ENCODE results near the gene TENT4B.
A peak's percentile ranks its signal among the peaks of the same experiment; 100 is the strongest.
"Not testable (repeated sequence)": the region's sequence is repeated elsewhere in the genome, so short reads cannot be mapped to it uniquely, and the experiment has no call there.

Gene TENT4B

DNA sequence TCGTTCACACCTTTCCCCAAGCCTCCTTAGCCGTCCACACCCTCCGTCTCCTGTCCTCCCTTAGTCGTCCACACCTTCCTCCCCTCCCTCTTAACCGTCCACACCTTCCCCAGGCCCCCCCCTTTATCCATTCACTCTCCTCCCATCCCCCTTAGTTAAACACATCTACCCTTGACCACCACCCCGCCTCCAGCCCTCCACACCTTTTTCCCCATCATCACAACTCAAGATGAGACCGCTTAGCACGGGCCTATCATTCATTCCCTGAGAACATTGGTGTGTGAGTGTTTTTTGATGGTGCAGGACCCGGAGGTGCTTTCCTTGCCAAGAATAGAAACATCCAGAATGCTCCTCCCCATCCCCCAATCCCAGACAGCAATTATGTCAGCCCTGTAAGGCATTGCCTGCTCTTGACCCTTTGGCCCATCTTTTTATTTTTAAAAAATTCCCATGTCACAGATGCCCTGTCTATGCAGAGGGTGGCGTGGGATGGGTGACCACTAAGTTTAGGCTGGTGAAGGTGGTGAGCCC, 1.4 kb downstream of the TENT4B start:
- H3K9me3 ChIP-seq (ENCODE audit: control insufficient read depth in 1 of 2, low read length in 2 of 2): no peaks in the 10 kb centered on the region
- H3K36me3 ChIP-seq (ENCODE audit: control insufficient read depth in 1 of 2, insufficient read depth in 2 of 2, low read length in 2 of 2): no peaks in the 10 kb centered on the region
- H3K27ac ChIP-seq (ENCODE audit: low read depth, low read length): peak overlapping the region; percentile 90
- peak overlapping the region; percentile 75 to 92 for H3K4me3 ChIP-seq (ENCODE audit: low read depth in 1 of 2, low read length in 2 of 2)
- no peaks in the 10 kb centered on the region for H3K27me3 ChIP-seq (ENCODE audit: control insufficient read depth in 1 of 2, insufficient read depth in 2 of 2, low read length in 2 of 2)
- peaks cover 12 to 27% of the 10 kb centered on the region in 2 donors for H3K4me1 ChIP-seq (ENCODE audit: control insufficient read depth in 1 of 2, insufficient read depth in 2 of 2, low read length in 2 of 2)
- H3K9ac ChIP-seq (ENCODE audit: low read depth in 1 of 2, low read length in 2 of 2): peak overlapping the region; percentile 93 to 98

DNA sequence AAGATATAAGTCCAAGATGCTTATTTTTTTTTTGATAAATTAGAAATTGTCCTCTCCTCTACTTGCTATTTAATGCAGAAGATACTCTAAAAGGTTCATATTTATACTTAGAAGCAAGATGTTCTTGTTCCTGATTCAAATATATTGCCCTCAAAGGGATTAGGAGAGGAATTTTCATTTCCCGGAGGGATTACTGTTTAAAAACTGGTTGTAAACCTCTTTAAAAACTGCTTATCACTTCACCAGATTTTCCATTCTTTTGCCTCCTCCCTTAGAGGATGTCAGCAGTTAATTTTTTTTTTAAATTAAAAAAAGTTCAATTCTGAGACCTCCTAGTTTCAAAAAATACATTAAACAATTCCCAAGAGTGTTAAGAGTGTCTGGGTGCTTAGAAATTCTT, 2.8 kb downstream of the TENT4B start:
- H3K27ac ChIP-seq (ENCODE audit: low read depth, low read length): no peak overlapping the region
- H3K9ac ChIP-seq (ENCODE audit: low read depth in 1 of 2, low read length in 2 of 2): peak overlapping the region in 1 of 2 donors; percentile 98
- H3K36me3 ChIP-seq (ENCODE audit: control insufficient read depth in 1 of 2, insufficient read depth in 2 of 2, low read length in 2 of 2): peaks cover 0 to 9% of the 10 kb centered on the region in 2 donors
- H3K4me1 ChIP-seq (ENCODE audit: control insufficient read depth in 1 of 2, insufficient read depth in 2 of 2, low read length in 2 of 2): peaks cover 21 to 27% of the 10 kb centered on the region in 2 donors
- peak overlapping the region; percentile 75 to 92 for H3K4me3 ChIP-seq (ENCODE audit: low read depth in 1 of 2, low read length in 2 of 2)
- no peaks in the 10 kb centered on the region for H3K9me3 ChIP-seq (ENCODE audit: control insufficient read depth in 1 of 2, low read length in 2 of 2)
- no peaks in the 10 kb centered on the region for H3K27me3 ChIP-seq (ENCODE audit: control insufficient read depth in 1 of 2, insufficient read depth in 2 of 2, low read length in 2 of 2)

DNA sequence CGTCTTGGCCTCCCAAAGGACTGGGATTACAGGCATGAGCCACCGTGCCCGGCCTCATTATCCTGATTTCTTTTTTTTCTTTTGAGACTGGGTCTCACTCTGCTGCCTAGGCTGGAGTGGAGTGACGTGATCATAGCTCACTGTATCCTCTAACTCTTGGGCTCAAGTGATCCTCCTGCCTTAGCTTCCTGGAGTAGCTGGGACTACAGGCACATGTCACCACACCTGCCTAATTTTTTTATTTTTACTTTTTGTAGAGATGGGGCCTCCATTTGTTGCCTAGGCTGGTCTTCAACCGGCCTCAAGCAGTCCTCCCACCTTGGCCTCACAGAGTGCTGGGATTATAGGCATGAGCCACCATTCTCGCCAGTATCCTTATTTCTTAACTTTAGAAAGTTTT, 3.5 kb downstream of the TENT4B start:
- H3K4me3 ChIP-seq (ENCODE audit: low read depth in 1 of 2, low read length in 2 of 2): no peak overlapping the region
- H3K36me3 ChIP-seq (ENCODE audit: control insufficient read depth in 1 of 2, insufficient read depth in 2 of 2, low read length in 2 of 2): peaks cover 0 to 9% of the 10 kb centered on the region in 2 donors
- H3K9ac ChIP-seq (ENCODE audit: low read depth in 1 of 2, low read length in 2 of 2): no peak overlapping the region
- peaks cover 23 to 27% of the 10 kb centered on the region in 2 donors for H3K4me1 ChIP-seq (ENCODE audit: control insufficient read depth in 1 of 2, insufficient read depth in 2 of 2, low read length in 2 of 2)
- no peaks in the 10 kb centered on the region for H3K9me3 ChIP-seq (ENCODE audit: control insufficient read depth in 1 of 2, low read length in 2 of 2)
- no peak overlapping the region for H3K27ac ChIP-seq (ENCODE audit: low read depth, low read length)
- H3K27me3 ChIP-seq (ENCODE audit: control insufficient read depth in 1 of 2, insufficient read depth in 2 of 2, low read length in 2 of 2): no peaks in the 10 kb centered on the region

DNA sequence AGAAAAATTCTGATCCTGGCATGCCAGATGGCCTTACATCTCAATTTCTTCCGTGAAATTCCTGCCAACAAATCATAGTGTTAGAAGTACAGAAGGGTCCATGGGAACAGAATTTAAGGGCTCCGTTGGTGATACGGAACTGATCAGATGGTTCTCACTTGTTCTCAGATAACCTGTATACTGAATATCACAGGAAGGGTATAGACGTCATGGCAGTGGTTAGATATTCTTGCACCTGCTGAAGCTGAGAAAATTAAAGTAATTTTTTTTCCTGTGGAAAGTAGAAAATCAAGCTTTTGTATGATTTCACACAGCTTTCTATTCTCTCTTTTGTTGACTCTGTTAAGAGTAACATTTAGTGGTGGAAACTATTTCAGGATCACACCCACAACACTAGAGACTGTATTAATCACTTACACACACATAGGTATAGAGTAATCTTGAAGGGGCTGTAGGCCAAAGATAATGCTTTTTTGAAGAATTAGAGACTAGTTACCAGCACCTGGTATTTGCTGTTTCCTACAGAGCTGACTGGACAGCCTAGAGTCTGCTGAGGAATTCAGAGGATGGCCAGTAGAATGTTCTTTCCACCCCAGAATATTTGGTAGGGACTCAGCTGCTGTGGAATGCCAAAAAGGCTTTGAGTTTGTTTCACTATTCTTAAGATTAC, 7.5 kb downstream of the TENT4B start:
- Histone ChIP-seq H3K27me3 (ENCODE audit: control insufficient read depth in 1 of 2, insufficient read depth in 2 of 2, low read length in 2 of 2) (no peaks in the 10 kb centered on the region), H3K4me1 (ENCODE audit: control insufficient read depth in 1 of 2, insufficient read depth in 2 of 2, low read length in 2 of 2) (peaks cover 19 to 22% of the 10 kb centered on the region in 2 donors), H3K9ac (ENCODE audit: low read depth in 1 of 2, low read length in 2 of 2) (no peak overlapping the region), H3K27ac (ENCODE audit: low read depth, low read length) (no peak overlapping the region), H3K9me3 (ENCODE audit: control insufficient read depth in 1 of 2, low read length in 2 of 2) (no peaks in the 10 kb centered on the region), H3K4me3 (ENCODE audit: low read depth in 1 of 2, low read length in 2 of 2) (no peak overlapping the region), H3K36me3 (ENCODE audit: control insufficient read depth in 1 of 2, insufficient read depth in 2 of 2, low read length in 2 of 2) (peaks cover 0 to 9% of the 10 kb centered on the region in 2 donors)

DNA sequence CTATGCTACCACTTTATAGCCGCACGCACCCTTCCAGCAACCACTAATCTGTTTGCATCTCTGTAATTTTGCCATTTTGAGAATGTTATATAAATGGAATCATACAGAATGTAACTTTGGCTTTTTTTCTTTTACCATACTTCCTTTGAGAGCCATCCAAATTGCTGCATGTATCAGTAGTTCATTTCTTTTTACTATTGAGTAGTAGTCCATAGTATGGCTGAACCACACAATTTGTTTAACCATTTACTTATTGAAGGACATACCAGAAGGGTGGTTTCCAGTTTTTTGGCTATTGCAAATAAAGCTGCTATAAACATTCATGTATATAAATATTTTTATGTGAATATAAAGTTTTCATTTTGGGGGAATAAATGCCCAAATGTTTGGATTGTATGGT, 8.8 kb downstream of the TENT4B start:
- Histone ChIP-seq H3K9me3 (ENCODE audit: control insufficient read depth in 1 of 2, low read length in 2 of 2) (no peaks in the 10 kb centered on the region), H3K36me3 (ENCODE audit: control insufficient read depth in 1 of 2, insufficient read depth in 2 of 2, low read length in 2 of 2) (peaks cover 0 to 9% of the 10 kb centered on the region in 2 donors), H3K4me1 (ENCODE audit: control insufficient read depth in 1 of 2, insufficient read depth in 2 of 2, low read length in 2 of 2) (peaks cover 19 to 25% of the 10 kb centered on the region in 2 donors), H3K9ac (ENCODE audit: low read depth in 1 of 2, low read length in 2 of 2) (no peak overlapping the region), H3K27me3 (ENCODE audit: control insufficient read depth in 1 of 2, insufficient read depth in 2 of 2, low read length in 2 of 2) (no peaks in the 10 kb centered on the region), H3K4me3 (ENCODE audit: low read depth in 1 of 2, low read length in 2 of 2) (no peak overlapping the region), H3K27ac (ENCODE audit: low read depth, low read length) (no peak overlapping the region)

DNA sequence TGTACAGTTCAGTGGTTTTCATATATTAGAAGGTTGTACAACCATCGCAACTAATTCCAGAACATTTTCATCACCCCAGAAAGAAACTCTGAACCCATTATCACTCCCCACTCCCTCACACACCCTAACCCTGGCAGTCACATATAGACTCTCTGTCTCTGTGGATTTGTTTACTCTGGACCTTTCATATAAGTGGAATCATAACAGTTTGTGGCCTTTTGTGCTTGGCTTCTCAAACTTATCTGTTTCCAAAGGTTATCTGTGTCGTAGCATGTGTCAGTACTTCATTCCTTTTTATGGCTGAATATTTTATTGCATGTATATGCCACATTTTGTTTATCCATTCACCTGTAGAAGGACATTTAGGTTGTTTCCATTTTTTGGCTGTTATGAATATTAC, 12.4 kb downstream of the TENT4B start:
- H3K27ac ChIP-seq (ENCODE audit: low read depth, low read length): no peak overlapping the region
- no peaks in the 10 kb centered on the region for H3K9me3 ChIP-seq (ENCODE audit: control insufficient read depth in 1 of 2, low read length in 2 of 2)
- H3K9ac ChIP-seq (ENCODE audit: low read depth in 1 of 2, low read length in 2 of 2): no peak overlapping the region
- peaks cover 34 to 38% of the 10 kb centered on the region in 2 donors for H3K4me1 ChIP-seq (ENCODE audit: control insufficient read depth in 1 of 2, insufficient read depth in 2 of 2, low read length in 2 of 2)
- peaks cover 0 to 1% of the 10 kb centered on the region in 2 donors for H3K36me3 ChIP-seq (ENCODE audit: control insufficient read depth in 1 of 2, insufficient read depth in 2 of 2, low read length in 2 of 2)
- H3K27me3 ChIP-seq (ENCODE audit: control insufficient read depth in 1 of 2, insufficient read depth in 2 of 2, low read length in 2 of 2): no peaks in the 10 kb centered on the region
- H3K4me3 ChIP-seq (ENCODE audit: low read depth in 1 of 2, low read length in 2 of 2): no peak overlapping the region

DNA sequence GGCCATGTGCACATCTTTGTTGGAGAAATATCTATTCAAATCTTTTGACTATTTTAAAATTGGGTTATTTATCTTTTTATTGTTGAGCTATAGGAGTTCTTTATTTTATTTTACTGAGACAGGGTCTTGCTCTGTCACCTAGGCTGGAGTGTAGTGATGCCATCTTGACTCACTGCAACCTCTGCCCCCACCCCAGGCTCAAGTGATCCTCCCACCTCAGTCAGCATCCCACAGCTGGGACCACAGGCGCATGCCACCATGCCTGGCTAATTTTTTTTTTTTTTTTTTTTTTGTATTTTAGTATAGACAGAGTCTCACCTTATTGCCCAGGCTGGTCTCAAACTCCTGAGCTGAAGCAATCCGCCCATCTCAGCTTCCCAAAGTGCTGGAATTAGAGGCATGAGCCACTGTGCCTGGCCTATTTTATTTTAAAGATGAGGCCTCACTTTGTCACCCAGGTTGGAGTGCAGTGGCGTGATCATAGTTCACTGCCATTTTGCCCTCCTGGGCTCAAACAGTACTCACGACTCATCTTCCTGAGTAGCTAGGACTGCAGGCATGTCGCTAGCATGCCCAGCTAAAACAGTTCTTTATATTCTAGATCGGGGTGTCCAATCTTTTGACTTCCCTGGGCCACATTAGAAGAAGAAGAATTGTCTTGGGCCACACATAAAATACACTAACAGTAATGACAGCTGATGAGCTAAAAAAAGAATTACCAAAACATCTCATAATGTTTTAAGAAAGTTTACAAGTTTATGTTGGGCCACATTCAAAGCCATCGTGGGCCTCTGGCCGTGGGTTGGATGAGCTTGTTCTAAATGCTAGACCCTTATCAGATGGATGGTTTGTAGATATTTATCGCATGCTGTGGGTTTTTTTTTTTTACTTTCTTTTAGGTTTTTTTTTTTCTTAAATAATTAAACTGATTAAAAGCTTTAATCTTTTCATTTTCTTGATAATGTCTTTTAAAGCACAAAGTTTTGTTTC, 13.7 kb downstream of the TENT4B start:
- Histone ChIP-seq H3K4me1 (ENCODE audit: control insufficient read depth in 1 of 2, insufficient read depth in 2 of 2, low read length in 2 of 2) (peaks cover 29 to 35% of the 10 kb centered on the region in 2 donors), H3K36me3 (ENCODE audit: control insufficient read depth in 1 of 2, insufficient read depth in 2 of 2, low read length in 2 of 2) (no peaks in the 10 kb centered on the region), H3K27ac (ENCODE audit: low read depth, low read length) (no peak overlapping the region), H3K9me3 (ENCODE audit: control insufficient read depth in 1 of 2, low read length in 2 of 2) (no peaks in the 10 kb centered on the region), H3K27me3 (ENCODE audit: control insufficient read depth in 1 of 2, insufficient read depth in 2 of 2, low read length in 2 of 2) (no peaks in the 10 kb centered on the region), H3K9ac (ENCODE audit: low read depth in 1 of 2, low read length in 2 of 2) (no peak overlapping the region), H3K4me3 (ENCODE audit: low read depth in 1 of 2, low read length in 2 of 2) (no peak overlapping the region)

DNA sequence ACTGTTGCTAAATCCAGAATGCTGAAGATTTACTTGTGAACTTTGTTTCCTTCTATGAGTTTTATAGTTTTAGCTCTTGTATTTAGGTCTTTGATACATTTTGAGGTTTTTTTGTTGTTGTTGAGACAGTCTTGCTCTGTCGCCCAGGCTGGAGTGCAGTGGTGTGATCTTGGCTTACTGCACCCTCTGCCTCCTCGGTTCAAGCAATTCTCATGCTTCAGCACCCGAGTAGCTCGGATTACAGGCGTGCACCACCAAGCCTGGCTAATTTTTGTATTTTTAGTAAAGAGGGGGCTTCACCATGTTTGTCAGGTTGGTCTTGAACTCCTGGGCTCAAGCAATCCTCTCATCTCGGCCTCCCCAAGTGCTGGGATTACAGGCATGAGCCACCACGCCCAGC, 14.4 kb downstream of the TENT4B start:
- H3K27me3 ChIP-seq (ENCODE audit: control insufficient read depth in 1 of 2, insufficient read depth in 2 of 2, low read length in 2 of 2): no peaks in the 10 kb centered on the region
- no peak overlapping the region for H3K9ac ChIP-seq (ENCODE audit: low read depth in 1 of 2, low read length in 2 of 2)
- no peak overlapping the region for H3K4me3 ChIP-seq (ENCODE audit: low read depth in 1 of 2, low read length in 2 of 2)
- H3K9me3 ChIP-seq (ENCODE audit: control insufficient read depth in 1 of 2, low read length in 2 of 2): no peaks in the 10 kb centered on the region
- peaks cover 26 to 35% of the 10 kb centered on the region in 2 donors for H3K4me1 ChIP-seq (ENCODE audit: control insufficient read depth in 1 of 2, insufficient read depth in 2 of 2, low read length in 2 of 2)
- no peak overlapping the region for H3K27ac ChIP-seq (ENCODE audit: low read depth, low read length)
- no peaks in the 10 kb centered on the region for H3K36me3 ChIP-seq (ENCODE audit: control insufficient read depth in 1 of 2, insufficient read depth in 2 of 2, low read length in 2 of 2)

DNA sequence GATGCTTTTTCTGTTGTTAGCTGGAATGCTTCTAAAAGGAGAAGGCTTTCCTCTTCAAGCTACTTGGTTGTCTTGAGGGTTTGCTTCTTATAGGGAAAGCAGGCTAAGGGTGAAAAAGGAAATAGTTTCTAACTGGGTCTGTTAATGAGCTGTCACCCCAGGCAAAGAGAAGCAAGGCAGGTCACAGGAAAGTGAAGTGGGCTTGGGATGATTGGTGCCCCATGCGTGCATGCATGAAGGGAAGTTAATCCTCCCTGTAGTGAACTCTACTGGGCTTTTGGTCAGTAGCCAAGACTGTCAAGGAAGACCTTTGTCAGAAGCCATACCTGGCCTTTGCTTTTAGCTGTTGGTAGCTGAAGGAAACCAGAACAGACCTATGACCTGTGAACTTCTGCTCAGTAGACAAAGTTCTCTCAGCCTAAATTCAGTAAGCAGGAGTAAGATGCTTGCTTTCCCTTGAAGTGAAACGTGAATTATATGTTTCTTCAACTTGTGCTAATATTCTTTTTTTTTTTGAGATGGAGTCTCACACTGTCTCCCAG, 16.5 kb downstream of the TENT4B start:
- Histone ChIP-seq H3K4me1 (ENCODE audit: control insufficient read depth in 1 of 2, insufficient read depth in 2 of 2, low read length in 2 of 2) (peaks cover 20 to 28% of the 10 kb centered on the region in 2 donors), H3K4me3 (ENCODE audit: low read depth in 1 of 2, low read length in 2 of 2) (no peak overlapping the region), H3K27ac (ENCODE audit: low read depth, low read length) (no peak overlapping the region), H3K27me3 (ENCODE audit: control insufficient read depth in 1 of 2, insufficient read depth in 2 of 2, low read length in 2 of 2) (no peaks in the 10 kb centered on the region), H3K9ac (ENCODE audit: low read depth in 1 of 2, low read length in 2 of 2) (no peak overlapping the region), H3K36me3 (ENCODE audit: control insufficient read depth in 1 of 2, insufficient read depth in 2 of 2, low read length in 2 of 2) (no peaks in the 10 kb centered on the region), H3K9me3 (ENCODE audit: control insufficient read depth in 1 of 2, low read length in 2 of 2) (no peaks in the 10 kb centered on the region)

DNA sequence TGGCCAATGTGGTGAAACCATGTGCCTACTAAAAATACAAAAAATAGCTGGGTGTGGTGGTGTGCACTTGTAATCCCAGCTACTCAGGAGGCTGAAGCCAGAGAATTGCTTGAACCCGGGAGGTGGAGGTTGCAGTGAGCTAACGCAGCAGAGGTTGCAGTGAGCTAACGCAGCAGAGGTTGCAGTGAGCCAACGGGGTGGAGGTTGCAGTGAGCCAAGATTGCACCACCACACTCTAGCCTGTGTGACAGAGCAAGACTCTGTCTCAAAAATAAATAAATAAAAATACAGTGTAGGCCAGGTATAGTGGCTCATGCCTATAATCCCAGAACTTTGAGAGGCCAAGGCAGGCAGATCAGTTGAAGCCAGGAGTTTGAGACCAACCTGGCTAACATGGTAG, 18.7 kb downstream of the TENT4B start:
- peaks cover 19 to 21% of the 10 kb centered on the region in 2 donors for H3K4me1 ChIP-seq (ENCODE audit: control insufficient read depth in 1 of 2, insufficient read depth in 2 of 2, low read length in 2 of 2)
- not testable (repeated sequence) for H3K4me3 ChIP-seq (ENCODE audit: low read depth in 1 of 2, low read length in 2 of 2); H3K27ac ChIP-seq (ENCODE audit: low read depth, low read length); H3K9me3 ChIP-seq (ENCODE audit: control insufficient read depth in 1 of 2, low read length in 2 of 2); H3K9ac ChIP-seq (ENCODE audit: low read depth in 1 of 2, low read length in 2 of 2); H3K27me3 ChIP-seq (ENCODE audit: control insufficient read depth in 1 of 2, insufficient read depth in 2 of 2, low read length in 2 of 2); H3K36me3 ChIP-seq (ENCODE audit: control insufficient read depth in 1 of 2, insufficient read depth in 2 of 2, low read length in 2 of 2)

All from duodenal mucosa (tissue), 2 donors.